ENCODE results near the gene GDF11. TPM values are rescaled to one million over a fixed set of nuclear protein-coding genes. Genes with fewer than 3 reads are reported as not detected.
A peak's percentile ranks its signal among the peaks of the same experiment; 100 is the strongest.

Gene GDF11
- total and polyA plus RNA-seq, 11 donors = 6.9 to 18.2 (median 12.4) TPM

DNA sequence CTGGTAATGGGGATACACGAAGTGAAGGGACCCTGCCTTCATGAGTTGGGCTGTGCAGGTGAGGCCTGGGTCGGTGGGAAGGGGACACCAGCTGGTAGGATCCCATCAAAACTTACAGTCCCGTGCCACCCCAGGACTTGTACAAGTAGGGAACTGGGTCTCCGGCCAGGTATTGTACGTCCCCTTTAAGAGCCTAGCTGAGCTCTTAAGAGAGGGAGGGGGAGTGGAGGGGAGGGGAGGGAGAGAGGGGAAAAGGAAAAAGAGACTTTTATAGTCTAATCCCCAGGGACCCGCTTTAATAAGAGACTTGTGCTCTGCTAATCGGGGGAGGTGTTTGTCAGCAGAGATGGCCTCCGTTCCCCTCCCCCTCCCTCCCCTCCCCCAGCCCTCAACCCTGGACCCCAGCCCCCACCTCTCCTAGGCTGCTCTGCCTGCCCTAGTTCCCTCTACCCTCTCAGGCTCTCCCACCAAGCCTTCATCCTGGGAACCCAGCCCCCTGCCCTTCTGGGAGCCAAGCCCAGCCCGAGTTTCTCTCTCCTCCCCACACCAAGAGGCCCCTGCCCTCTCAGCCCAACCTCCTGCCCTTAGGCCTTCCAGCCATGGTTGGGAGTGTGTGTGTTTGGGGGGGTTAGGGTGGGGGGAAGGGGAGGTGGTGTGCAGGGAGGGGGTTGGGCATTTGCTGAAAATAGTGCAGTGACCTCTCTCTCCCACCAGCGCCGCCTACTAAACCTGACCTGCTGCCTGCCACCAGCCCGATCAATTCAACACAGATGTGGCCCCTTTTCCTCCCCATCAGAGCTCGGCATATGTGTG, 2.6 kb downstream of the GDF11 start:
- Histone ChIP-seq H3K36me3 (peaks cover 0 to 11% (median 0%) of the 10 kb centered on the region in 9 donors), H3K9me3 (no peaks in the 10 kb centered on the region), H3K4me3 (peak overlapping the region in 9 of 12 donors; percentile 15 to 79 (median 27)), H3K4me1 (peaks cover 0 to 52% (median 28%) of the 10 kb centered on the region in 12 donors), H3K27me3 (peaks cover 0 to 6% (median 0%) of the 10 kb centered on the region in 9 donors), H3K27ac (peak overlapping the region in 8 of 12 donors; percentile 34 to 66 (median 62))
- WGBS, 4 donors = 14 to 20% (median 18%) methylated on average over 12 to 13 of the region's 13 CpGs
- no peak for TF ChIP-seq POLR2A (IDR thresholded peaks at IDR 0.05)
- TF ChIP-seq, protein P1, sequence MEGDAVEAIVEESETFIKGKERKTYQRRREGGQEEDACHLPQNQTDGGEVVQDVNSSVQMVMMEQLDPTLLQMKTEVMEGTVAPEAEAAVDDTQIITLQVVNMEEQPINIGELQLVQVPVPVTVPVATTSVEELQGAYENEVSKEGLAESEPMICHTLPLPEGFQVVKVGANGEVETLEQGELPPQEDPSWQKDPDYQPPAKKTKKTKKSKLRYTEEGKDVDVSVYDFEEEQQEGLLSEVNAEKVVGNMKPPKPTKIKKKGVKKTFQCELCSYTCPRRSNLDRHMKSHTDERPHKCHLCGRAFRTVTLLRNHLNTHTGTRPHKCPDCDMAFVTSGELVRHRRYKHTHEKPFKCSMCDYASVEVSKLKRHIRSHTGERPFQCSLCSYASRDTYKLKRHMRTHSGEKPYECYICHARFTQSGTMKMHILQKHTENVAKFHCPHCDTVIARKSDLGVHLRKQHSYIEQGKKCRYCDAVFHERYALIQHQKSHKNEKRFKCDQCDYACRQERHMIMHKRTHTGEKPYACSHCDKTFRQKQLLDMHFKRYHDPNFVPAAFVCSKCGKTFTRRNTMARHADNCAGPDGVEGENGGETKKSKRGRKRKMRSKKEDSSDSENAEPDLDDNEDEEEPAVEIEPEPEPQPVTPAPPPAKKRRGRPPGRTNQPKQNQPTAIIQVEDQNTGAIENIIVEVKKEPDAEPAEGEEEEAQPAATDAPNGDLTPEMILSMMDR (IDR thresholded peaks at IDR 0.05) = no peak
- DNase-seq (peak in 1 of 5 donors; percentile 63), ATAC-seq (peak; percentile 5 to 44 (median 12))
- intact Hi-C loops (cut with DNase I) = loop anchor here in 2 of 10 donors (5.0 to 10.0 kb wide), 2 partner anchors 47 to 279 kb away; partner anchors contain the start of gene IKZF4 (in 1 of the 2)

DNA sequence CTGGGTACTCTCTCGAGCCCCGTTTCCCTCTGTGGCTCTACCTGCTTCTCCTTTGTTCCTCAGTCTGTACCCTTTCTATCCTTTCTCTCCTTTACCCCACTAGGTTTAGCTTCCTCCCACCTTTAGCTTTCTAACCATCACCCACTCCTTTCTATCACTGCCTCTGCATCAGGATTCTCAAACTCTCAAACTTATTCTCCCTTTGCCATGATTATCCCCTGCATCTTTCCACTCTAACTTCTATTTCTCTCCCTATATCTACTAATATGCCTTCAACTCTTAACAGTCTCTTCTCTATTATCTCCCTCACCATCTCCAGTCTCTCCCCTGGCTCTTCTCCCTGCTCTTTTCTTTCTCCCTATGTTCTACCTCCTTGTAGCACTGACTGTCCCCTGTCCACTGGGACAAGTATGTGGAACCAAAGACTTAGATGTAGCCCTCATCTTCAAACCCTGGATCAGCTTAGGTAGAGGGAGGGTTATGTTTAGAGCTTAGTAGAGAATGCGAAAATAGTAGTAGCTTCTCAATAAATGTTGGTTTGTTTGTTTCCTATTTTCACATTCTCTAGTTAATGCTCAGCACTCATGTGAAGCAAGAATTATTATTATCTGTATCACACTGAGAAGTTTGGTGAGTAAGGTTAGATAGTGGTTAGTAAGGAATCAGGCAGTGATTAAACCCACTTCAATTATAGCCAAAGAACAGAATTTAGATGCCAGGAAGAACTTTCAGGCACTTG, 3.4 kb downstream of the GDF11 start:
- Histone ChIP-seq H3K4me3 (peak overlapping the region in 4 of 12 donors; percentile 16 to 79 (median 28)), H3K27ac (peak overlapping the region in 8 of 12 donors; percentile 34 to 66 (median 62)), H3K4me1 (peaks cover 0 to 52% (median 28%) of the 10 kb centered on the region in 12 donors), H3K27me3 (peaks cover 0 to 6% (median 0%) of the 10 kb centered on the region in 9 donors), H3K36me3 (peaks cover 0 to 18% (median 5%) of the 10 kb centered on the region in 9 donors), H3K9me3 (no peaks in the 10 kb centered on the region)
- no peak for TF ChIP-seq POLR2A (IDR thresholded peaks at IDR 0.05)
- TF ChIP-seq, protein P1 (IDR thresholded peaks at IDR 0.05) = no peak
- DNase-seq (no peak), ATAC-seq (no peak)
- intact Hi-C loops (cut with DNase I) = loop anchor here in 2 of 10 donors (5.0 to 10.0 kb wide), 2 partner anchors 46 to 278 kb away; partner anchors contain the start of gene IKZF4 (in 1 of the 2)
- WGBS, 4 donors = 42 to 49% (median 46%) methylated on average over 3 of the region's 3 CpGs

DNA sequence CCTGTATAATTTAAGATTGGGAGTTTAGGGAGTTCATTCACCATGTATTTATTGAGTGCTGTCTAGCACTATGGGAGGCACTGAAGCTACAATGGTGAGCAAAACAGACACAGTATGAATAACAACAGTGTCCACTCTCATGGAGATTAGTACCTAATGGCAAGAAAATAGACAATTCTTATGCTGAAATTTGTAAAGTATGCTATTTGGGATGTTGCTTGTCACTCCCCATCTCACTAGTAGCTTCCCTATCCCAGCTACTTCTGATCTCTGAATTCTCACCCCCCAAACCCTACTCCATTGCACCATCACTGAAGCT, 4.0 kb downstream of the GDF11 start:
- intact Hi-C loops (cut with DNase I) = loop anchor here in 2 of 10 donors (5.0 to 10.0 kb wide), 2 partner anchors 45 to 278 kb away; partner anchors contain the start of gene IKZF4 (in 1 of the 2)
- no peak overlapping the region for H3K4me3 ChIP-seq
- ATAC-seq (no peak), DNase-seq (no peak)
- peaks cover 0 to 52% (median 28%) of the 10 kb centered on the region in 12 donors for H3K4me1 ChIP-seq
- H3K27me3 ChIP-seq = peaks cover 0 to 6% (median 0%) of the 10 kb centered on the region in 9 donors
- TF ChIP-seq POLR2A (IDR thresholded peaks at IDR 0.05) = no peak
- TF ChIP-seq, protein P1 (IDR thresholded peaks at IDR 0.05) = no peak
- peaks cover 0 to 23% (median 10%) of the 10 kb centered on the region in 9 donors for H3K36me3 ChIP-seq
- no peaks in the 10 kb centered on the region for H3K9me3 ChIP-seq
- H3K27ac ChIP-seq = peak overlapping the region in 1 of 12 donors; percentile 41
